Left lung (tissue), 10 donors: ENCODE results near the gene MTA1. TPM values are rescaled to one million over a fixed set of nuclear protein-coding genes. Genes with fewer than 3 reads are reported as not detected.
A peak's percentile ranks its signal among the peaks of the same experiment; 100 is the strongest.

Experiments
- ATAC-seq: fragments of 200-7000 bp; cut with Tn5 transposase; one replicate; pipeline ENCODE4 v1.9.1; 2020; ENCODE audit warnings: moderate library complexity
- DNase-seq, 4 donors: peaks; one replicate each; pipeline ENCODE4 v3.0.0-alpha.2; 2013 to 2020
- H3K27ac ChIP-seq, 2 donors: fragments of 200-600 bp; sonication (generic) in 1 of 2; one replicate each; pipeline versions ENCODE4 v1.5.0 to v1.8.0; 2020 to 2021
- H3K27me3 ChIP-seq, 2 donors: fragments of 200-600 bp; sonication (generic) in 1 of 2; one replicate each; pipeline versions ENCODE4 v1.5.0 to v1.8.0; 2020 to 2021
- H3K36me3 ChIP-seq, 2 donors: fragments of 200-600 bp; sonication (generic) in 1 of 2; one replicate each; pipeline versions ENCODE4 v1.5.0 to v1.8.0; 2020 to 2021
- H3K4me1 ChIP-seq, 2 donors: fragments of 200-600 bp; one replicate each; pipeline ENCODE4 v1.8.0; 2021
- H3K4me3 ChIP-seq, 2 donors: fragments of 200-600 bp; sonication (generic) in 1 of 2; one replicate each; pipeline versions ENCODE4 v1.5.0 to v1.8.0; 2020 to 2021; ENCODE audit warnings: mild to moderate bottlenecking in 1 of 2
- H3K9me3 ChIP-seq, 2 donors: fragments of 200-600 bp; sonication (generic) in 1 of 2; one replicate each; pipeline versions ENCODE4 v1.5.0 to v1.8.0; 2020 to 2021
- CTCF ChIP-seq, 2 donors: fragments of 200-600 bp; sonication (generic) in 1 of 2; IDR thresholded peaks; one replicate each; pipeline versions ENCODE4 v1.5.0 to v1.8.0; 2021; ENCODE audit warnings: antibody characterized with exemption in 2 of 2
- intact Hi-C, 2 donors: fragments of 100-400 bp; cut with DNase I; formaldehyde crosslinking; loops; one replicate each; pipeline versions ENCODE4 v1.11.2 to v1.14.2; 2022
- polyA plus RNA-seq, 6 donors: library from polyadenylated mRNA; unstranded; fragments of 120-200 nt; gene quantifications; one replicate each; pipeline ENCODE4 v1.2.1, GENCODE V29; 2013; ENCODE audit not compliant: insufficient read length in 6 of 6
- total RNA-seq, 2 donors: library from RNA; stranded (reverse); fragmentation: NEBNext Ultra II Directional; extraction: Animal tissue kit (Norgen Biotek cat#: 25700); gene quantifications; one replicate each; pipeline ENCODE4 v1.2.1, GENCODE V29; 2021
- donor health status: DM: no; HTN: yes; CAD: no.
- donor health status: DM: no; HTN: no; CAD: no.

MTA1 gene
- total and polyA plus RNA-seq, 8 donors, result 60.6 to 165 (median 118) TPM

GRCh38 chr14:105397350-105397931 is 22.2 kb upstream of the MTA1 start:
- peak in 1 of 4 donors; percentile 78 for DNase-seq
- Histone ChIP-seq H3K9me3 (peaks cover 0 to 2% of the 10 kb centered on the region in 2 donors), H3K27me3 (no peaks in the 10 kb centered on the region), H3K27ac (peak overlapping the region; percentile 79 to 92), H3K4me1 (peaks cover 13 to 49% of the 10 kb centered on the region in 2 donors), H3K36me3 (peaks cover 0 to 24% of the 10 kb centered on the region in 2 donors), H3K4me3 (peak overlapping the region; percentile 73 to 86)
- TF ChIP-seq CTCF (IDR thresholded peaks at IDR 0.05), result no peak
- ATAC-seq, result no peak
- intact Hi-C loops, result no loop called here

GRCh38 chr14:105398044-105398725 is 21.4 kb upstream of the MTA1 start, which contains the start of gene TEX22:
Gene TEX22, plus strand, starts transcription at chr14:105398538. Its CDS starts 803 bp downstream, at chr14:105399341.
- peak; percentile 95 for ATAC-seq
- intact Hi-C loops, result no loop called here

GRCh38 chr14:105398726-105399465 is 20.7 kb upstream of the MTA1 start:
- Histone ChIP-seq H3K4me3 (peak overlapping the region; percentile 73 to 86), H3K27ac (peak overlapping the region; percentile 79 to 92), H3K4me1 (peaks cover 13 to 41% of the 10 kb centered on the region in 2 donors), H3K9me3 (peaks cover 0 to 2% of the 10 kb centered on the region in 2 donors), H3K27me3 (no peaks in the 10 kb centered on the region), H3K36me3 (peaks cover 0 to 24% of the 10 kb centered on the region in 2 donors)
- ATAC-seq (peak; percentile 52), DNase-seq (no peak)
- intact Hi-C loops, result no loop called here
- no peak for TF ChIP-seq CTCF (IDR thresholded peaks at IDR 0.05)

More at GRCh38 chr14:105398044-105398725, 21.4 kb upstream of the MTA1 start, which contains the start of gene TEX22:
- Histone ChIP-seq H3K9me3 (peaks cover 0 to 2% of the 10 kb centered on the region in 2 donors), H3K27ac (peak within 1 kb of the TSS; percentile 79 to 92), H3K4me1 (peaks cover 13 to 48% of the 10 kb centered on the region in 2 donors), H3K4me3 (peak within 1 kb of the TSS; percentile 73 to 86), H3K36me3 (peaks cover 0 to 24% of the 10 kb centered on the region in 2 donors), H3K27me3 (no peaks in the 10 kb centered on the region)
- peak; percentile 84 to 96 (median 90) for DNase-seq
- TF ChIP-seq CTCF (IDR thresholded peaks at IDR 0.05), result no peak

- ATAC-seq, result no peak
- Histone ChIP-seq H3K27ac (peak overlapping the region in 1 of 2 donors; percentile 92), H3K9me3 (peaks cover 0 to 2% of the 10 kb centered on the region in 2 donors), H3K27me3 (no peaks in the 10 kb centered on the region), H3K4me3 (peak overlapping the region; percentile 73 to 86), H3K36me3 (peaks cover 0 to 20% of the 10 kb centered on the region in 2 donors), H3K4me1 (peaks cover 13 to 35% of the 10 kb centered on the region in 2 donors)
- intact Hi-C loops, result no loop called here
- peak in 1 of 4 donors; percentile 56 for DNase-seq
- TF ChIP-seq CTCF (IDR thresholded peaks at IDR 0.05), result no peak
These were observed 20.2 kb upstream of the MTA1 start for GRCh38 chr14:105399466-105399775.
